HG03378 (cell line): ENCODE data around the gene FAM219A.
"Not testable (repeated sequence)": the region's sequence is repeated elsewhere in the genome, so short reads cannot be mapped to it uniquely, and the experiment has no call there.

Experiments used
- ATAC-seq: cut with Tn5 transposase; IDR thresholded peaks from one replicate; pipeline ENCODE4 v1.9.1; 2021; ENCODE audit warnings: mild to moderate bottlenecking, moderate library complexity; ENCODE audit not compliant: unreplicated experiment

The FAM219A gene

DNA sequence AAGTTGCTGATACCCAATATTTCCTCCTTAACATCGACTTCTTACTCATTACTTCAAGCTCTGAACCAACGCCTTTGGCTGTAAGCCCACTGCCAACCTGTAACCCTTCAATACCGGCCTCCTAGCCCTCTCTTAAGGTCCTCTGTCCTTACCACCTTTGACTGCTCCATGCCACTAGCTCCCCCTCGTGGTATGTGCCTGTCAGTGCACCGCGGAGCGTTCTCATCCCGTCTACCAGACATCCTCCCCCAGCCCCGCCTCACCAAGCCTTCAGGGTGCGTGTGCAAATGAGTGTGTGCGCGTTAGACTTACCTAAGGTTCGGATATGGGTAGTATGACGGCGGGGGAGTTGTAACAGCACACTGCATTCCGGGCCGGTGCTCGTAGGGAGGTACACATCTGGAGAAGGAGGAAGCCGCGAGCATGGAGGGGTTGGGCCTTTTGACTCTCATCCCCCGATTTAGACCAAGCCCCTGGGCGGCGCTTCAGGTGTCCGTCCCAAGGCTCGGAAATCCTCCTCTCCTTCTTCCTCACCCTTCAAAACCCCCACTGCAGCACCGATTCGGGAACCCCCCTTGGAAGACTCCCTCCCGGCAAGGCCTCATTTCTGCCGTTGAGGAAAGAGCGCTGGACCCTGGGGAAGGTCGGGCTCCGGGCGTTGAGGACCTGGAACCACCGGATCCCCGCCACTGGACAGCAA, 78.9 kb downstream of the FAM219A start:
- peak; percentile 34 for ATAC-seq

DNA sequence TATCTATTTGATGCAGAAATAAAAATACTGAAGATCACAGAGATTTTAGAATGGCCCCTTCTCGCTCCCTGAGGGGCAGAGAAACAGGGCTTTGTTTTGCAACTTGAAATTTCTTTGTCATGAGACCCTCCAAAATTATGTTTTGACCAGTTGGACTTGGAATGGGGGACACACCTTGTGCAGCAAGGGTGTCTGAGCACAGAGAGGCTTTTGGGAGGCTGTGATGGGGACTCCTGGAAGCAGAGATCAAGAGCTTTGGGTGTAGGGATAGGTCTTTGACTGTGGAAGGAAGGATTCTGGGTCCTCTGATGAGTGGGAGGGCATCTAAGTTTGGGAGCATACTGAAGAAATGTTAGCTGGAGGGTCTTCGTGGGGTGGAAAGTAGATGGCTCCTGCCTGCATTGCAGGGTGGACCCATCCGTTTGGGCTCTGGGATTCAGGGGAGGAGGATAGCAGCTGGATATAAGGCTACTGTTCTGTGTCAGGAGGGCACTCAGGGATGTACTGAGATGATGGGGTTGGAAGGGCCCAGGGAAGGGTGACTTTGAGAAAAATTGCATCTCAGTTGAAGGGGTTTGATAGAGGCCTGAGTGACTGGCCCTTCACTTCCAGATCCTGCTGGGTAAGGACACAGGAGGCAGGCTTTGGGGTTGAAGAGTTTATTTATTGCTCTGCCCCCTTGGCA, 79.9 kb downstream of the FAM219A start:
- no peak for ATAC-seq

DNA sequence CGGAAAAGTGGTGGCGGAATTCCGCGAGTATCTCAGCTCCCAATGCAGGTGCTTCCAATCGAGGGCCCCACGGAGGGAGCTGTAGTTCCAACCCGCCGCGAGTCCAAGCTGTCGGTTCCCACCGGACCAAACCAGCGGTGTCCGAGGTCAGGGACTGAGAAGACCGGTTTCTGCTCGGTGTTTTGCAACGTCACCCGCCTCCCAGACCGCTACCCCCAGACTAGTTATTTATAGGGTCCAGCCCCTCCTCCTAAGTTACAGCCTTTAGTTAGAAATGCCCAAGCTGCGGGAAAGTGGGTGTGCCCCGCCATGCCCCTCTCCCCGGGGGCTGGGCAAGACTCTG, 81.0 kb downstream of the FAM219A start:
- no peak for ATAC-seq

DNA sequence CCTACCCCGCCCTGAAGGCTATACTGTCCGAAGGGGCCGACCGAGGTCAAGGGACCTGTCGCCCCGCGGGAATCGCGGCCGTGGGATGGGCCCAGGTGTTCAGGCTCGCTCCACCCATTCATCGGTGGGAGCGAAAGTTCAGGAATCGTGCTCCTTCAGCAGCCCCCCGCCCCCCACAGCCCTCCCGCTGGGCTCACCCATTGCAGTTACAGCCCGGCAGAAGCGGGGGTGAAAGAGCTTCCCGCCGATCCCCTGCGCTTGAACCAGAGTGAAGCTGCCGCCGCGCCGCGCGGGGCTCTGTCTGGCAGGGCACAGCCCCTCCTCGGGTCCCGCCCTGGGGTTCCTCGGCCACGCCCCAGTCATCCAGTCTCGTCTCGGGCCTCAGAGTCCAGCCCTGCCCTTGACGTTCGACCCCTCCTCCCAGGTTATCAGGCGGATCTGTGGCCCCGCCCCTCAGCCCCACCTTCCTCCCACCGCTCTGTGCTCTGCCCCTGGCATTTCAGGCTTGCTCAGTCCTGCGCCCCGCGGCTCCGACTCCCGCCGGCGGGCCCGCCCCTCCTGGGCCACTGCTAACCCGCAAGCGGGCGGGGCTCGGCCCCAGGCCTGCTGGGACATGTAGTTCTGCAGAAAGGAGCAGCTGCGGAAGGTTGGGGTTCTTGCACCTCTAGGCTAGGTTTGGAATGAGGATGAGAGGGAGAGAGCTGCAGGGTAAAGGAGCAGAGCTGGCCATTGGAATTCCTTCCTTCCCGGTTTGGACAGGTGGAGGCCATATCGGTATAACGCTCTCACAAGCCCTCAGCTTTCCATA, 81.6 kb downstream of the FAM219A start, which contains the start of gene MYORG:
Gene MYORG (minus strand): TSS at position 303 of the 808 bp plus-strand sequence. CDS start 3,955 bp downstream, outside the sequence.
- ATAC-seq = peak; percentile 79

DNA sequence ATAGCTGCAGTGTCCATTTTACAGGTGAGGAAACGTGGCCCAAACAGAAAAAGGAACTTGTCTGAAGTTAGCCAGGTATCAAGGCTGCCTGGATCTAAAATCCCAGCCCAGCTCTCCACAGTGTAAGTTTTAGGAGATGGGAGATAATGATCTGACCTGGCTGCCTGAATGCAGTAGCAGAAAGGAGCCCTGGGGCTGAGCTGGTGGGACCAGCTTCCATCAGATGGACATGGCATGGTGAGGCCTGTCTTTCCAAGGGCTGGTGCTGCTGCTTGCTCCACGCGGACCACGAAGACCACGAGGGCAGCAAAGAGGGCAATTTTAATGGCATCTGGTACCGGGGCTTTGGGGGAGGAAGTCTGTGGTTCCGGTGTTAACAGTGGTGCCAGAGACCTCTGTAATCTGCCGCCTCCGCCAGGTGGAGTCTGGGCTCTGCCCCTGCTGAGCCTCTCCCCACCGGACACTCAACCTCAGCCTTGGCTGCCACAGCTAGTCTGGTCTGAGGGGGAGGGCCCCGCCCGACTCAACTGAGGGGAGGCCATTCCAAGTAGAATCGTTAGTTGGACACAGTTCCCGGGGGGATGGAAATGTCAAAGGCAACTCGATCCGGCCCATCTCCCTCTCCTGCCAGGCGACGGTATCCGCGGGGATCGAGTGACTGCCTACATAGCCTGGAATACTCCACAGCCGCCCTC, 82.3 kb downstream of the FAM219A start:
- ATAC-seq = no peak

DNA sequence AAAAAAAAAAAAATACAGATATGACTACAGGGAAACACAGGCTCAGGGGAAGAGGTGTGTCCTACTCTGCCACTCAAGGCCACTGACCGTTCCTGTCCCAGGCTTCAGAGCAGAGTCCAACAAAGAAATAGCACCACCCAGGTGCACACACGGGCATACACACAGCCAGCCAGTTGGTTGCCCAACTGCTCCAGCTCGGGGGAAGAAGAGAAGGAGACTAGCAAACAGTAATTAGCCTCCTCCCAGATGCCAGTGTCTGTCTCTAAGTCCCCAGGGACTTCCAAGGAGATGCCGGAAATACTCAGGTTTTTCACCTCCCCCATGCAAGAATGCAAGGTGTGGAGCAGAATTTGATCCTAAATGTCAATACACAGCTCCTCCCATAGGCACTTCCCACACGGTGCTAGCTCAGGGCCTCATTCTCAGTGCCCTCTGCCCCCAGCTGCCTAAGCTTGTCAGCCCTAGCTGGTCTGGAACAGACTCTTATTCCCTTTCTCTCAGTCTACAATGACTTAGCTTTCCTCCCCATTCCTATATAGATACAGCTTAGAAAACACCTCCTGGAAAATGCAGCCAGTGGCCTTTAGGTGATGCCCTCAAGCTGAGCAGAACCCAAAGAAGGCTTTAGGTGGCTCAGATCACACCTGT, 83.3 kb downstream of the FAM219A start:
- no peak for ATAC-seq

DNA sequence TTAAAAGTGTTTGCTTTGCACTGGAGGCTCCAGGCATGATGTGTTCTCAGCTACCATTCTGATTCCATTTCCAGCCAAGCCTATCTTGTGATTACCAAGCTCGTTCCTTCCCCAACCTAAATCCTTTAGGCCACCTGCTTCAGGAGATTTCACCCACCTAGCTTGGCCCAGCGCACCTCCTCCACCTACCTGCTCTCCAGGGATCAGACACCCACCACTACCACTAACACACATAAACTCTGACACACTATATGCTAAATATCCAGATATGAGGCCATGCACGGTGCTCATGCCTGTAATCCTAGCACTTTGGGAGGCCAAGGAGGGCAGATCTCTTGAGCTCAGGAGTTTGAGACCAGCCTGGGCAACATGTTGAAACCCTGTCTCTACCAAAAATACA, 84.0 kb downstream of the FAM219A start:
- no peak for ATAC-seq

DNA sequence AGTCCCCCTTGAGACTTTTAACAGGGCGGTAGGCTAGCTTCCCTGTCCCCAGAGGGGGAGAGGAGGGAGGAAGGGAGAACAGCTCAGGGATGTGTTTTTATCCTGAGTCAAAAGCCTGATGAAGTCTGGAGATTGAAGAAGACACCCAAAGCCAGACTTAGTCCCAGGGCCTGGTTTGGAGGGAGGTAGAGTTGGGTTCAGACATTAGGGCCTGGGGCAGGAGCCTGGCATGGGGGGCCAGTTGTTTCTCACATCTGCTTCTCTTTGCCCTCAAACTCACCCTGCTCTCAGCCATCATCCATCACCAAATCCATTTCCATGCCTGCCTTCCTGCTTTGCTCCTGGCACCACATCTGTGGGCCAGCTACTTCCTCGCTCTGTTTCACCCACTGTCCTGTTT, 84.6 kb downstream of the FAM219A start:
- no peak for ATAC-seq

DNA sequence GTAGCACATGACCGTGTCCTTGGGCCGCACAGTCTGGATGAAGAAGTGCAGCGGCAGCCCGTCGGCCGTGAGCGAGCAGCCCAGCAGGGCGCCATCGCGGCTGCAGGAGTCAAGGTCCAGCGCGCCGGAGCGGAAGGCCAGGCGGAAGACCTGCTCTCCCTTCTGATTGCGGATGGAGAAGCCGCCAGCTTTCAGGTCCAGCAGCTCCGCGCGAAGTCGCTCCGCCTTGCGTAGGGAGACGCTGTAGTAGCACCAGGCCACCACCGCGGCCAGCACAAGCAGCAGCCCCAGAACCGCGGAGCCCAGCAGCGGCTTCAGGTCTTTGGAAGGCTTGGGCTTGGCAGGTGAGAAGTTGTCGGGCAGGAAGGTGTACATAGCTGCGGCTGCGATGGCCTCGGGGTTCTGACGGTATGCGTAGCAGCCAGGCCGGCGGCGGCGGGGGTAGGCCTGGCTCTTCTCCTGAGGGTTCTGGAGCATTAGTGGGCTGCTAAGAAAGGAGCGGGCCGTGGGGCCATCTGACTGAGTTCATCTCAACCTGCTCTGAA, 85.8 kb downstream of the FAM219A start:
- no peak for ATAC-seq

DNA sequence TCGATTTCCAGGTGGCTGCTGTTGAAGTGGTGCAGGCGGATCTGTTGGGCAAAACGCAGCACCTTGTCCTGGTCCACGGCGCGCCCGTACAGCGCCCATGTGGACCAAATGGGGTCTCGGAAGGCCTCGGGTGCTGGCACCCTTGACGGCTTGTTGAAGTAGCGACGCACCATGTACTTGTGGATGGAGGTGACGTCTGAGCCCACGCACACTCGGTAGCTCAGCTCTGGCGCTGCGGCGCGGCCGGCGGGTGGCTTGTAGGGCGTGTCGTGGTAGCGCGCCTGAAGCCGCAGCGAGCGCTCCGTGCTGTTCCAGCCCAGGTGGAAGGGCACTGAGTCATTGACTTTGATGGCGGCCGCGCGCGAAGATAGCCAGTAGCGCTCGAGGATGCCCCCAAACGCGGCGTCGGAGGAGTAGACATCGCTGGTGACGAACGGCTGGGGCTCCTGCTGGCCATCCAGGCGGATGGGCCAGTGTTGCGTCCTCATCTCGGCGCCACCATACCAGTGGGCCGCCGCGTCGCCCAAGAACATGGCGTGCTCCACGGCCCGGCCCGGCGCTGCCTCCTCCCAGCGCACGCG, 86.4 kb downstream of the FAM219A start:
- no peak for ATAC-seq

DNA sequence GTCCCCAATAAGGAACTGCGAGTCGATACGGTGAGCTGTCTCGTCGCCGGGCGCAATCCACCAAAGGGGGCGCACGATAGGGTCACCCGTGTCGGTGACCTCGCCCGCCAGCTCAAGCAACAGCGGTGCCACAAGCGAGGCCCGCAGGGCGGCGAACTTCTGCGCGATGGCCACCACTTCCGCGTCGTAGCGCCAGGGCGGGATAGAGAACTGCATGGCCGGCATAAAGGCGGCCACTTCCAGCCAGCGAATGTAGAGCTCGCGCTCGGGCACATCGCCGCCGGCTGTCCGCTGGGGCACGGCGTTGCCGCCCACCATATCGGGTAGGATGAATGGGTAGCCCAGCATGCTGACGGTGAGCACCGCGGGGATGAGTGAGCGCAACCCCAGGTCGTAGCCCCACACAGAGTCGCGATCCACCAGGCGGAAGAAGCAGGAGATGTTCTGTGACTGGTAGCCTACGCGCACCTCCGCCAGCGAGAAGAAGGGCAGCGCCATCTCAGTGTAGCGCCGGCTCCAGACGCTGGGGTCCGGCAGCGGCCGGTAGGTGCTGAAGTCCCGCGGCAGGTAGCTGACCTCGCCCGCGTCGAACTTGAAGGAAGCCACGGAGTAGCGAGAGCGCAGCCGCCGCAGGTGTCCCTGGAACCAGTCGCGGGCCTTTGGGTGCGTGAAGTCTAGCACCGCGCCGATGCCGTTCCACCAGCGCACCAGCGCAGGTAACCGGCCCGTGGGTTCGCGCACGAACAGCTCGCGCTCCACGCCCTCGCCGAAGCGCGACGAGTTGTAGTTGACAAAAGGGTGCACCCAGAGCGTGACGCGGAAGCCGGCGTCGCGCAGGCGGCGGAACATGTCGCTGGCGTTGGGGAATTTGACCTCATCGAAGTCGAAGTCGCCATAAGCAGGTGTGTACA, 87.1 kb downstream of the FAM219A start:
- ATAC-seq = no peak

DNA sequence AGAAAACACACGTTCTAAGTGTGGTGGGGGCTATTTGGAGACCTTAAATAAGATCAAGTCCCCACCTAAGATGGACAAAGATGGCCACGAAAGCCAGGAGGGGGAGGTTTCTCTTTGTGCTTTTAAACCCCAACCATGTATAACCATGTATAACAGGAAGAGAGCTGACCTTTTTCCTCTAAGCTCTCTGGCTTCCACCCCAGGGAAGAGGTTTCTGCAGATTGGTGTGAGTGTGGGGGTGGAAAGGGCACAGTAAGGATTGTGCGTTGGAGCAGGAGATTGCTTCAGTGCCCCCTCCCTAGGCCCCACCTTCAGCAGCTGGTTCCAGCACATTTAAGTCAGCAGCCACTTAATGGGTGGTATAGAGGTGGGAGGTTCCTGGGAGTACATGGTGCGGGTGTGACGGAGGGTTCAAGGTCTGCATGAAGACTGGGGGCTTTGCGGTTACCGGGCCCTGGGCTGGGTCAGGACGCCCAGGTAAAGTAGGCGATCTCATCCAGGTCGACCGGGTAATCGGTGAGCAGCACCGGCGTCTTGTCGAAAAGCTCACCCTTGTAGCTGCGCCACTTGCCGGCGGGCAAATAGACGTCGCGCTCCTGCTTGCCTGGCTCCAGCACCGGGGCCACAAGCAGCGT, 87.9 kb downstream of the FAM219A start:
- ATAC-seq = no peak

DNA sequence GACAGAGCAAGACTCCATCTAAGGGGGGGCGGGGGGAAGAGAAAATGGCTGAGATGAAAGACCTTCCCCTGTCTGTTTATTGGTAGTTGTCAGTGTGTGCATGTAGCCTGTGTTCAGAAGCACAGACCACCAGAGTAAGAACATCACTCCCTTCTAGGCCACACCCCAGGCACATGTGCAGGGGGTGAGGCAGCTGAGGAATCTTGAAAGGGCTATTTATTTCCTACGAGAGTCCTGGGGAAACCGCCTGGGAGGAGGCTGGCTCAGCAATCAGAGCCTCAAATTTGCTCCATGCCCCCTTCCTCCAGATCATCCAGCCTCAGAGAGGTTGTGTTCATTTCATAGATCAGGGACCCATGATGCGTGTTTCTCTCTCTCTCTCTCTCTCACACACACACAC, 88.7 kb downstream of the FAM219A start:
- no peak for ATAC-seq

DNA sequence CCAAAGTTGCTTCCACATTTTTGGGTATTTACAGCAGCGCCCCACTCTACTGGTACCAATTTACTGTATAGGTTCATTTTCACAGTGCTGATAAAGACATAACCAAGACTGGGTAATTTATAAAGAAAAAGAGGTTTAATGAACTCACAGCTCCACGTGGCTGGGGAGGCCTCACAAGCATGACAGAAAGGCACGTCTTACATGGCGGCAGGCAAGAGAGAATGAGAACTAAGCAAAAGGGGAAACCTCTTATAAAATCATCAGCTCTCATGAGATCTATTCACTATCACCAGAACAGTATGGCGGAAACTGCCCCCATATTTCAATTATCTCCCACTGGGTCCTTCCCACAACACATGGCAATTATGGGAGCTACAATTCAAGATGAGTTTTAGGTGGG, 89.6 kb downstream of the FAM219A start:
- ATAC-seq = not testable (repeated sequence)

DNA sequence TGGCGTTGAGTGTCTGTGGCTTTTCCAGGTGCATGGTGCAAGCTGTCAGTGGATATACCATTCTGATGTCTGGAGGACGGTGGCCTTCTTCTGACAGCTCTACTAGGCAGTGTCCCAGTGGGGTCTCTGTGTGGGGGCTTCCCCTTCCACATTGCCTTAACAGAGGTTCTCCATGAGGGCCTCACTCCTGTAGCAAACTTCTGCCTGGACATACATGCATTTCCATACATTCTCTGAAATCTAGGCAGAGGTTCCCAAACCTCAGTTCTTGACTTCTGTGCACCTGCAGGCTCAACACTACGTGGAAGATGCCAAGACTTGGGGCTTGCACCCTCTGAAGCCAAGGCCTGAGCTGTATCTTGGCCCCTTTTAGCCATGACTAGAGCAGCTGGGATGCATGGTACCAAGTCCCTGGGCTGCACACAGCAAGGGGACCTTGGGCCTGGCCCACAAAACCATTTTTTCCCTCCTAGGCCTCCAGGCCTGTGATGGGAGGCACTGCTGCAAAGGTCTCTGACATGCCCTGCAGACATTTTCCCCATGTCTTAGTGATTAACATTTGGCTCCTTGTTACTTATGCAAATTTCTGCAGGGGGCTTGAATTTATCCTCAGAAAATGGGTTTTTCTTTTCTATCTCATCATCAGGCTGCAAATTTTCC, 90.5 kb downstream of the FAM219A start:
- not testable (repeated sequence) for ATAC-seq

DNA sequence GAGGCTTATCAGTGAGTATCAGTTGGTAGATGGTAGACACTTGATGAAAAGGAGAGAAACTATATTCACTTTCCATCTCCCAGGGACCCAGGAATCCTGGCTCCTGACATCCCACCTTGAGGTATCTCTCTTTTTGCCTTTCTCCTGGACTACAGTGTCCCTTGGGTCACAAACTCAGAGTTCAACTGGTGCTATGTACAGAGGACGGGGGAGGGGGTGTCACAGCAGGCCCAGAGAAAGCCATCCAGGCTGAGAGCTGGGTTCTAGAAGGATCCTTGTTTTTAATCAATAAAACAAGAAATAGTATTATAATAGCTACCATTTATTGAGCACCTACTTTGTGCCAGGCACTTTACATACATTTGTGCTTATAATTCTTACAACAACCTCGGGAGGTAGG, 92.0 kb downstream of the FAM219A start:
- ATAC-seq = no peak

DNA sequence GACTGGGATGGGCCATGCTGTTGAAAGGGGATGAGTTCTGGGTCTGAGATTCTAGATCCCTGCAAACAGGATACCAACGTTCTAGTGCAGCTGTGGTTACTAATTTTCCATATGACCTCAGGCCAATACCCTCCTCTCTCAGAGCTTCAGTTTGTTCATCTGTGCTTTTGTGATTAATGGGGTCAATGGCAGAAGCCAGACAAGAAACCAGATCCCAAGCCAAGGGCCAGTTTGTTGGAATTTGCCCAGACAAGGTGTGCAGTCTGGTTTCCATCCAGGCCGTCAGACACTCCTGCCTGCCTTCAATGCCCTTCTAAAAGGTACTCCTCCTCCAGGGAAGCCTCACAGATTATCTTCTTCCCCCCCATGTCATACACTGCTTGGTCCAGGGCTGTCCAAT, 93.1 kb downstream of the FAM219A start:
- no peak for ATAC-seq
